ENCODE measurements around the gene IL27RA.

IL27RA gene

GRCh38 chr19:14093117-14093823 lies 61.7 kb downstream of the IL27RA start:
- H3K9me3 ChIP-seq (ENCODE audit: control insufficient read depth in 1 of 2, low read length in 2 of 2), result peaks cover 6 to 8% of the 10 kb centered on the region in 2 donors
- H3K4me1 ChIP-seq (ENCODE audit: control insufficient read depth in 1 of 2, insufficient read depth in 2 of 2, low read length in 2 of 2), result peaks cover 0 to 16% of the 10 kb centered on the region in 2 donors
- no peak overlapping the region for H3K27ac ChIP-seq (ENCODE audit: low read length)
- H3K27me3 ChIP-seq (ENCODE audit: low read depth, low read length), result no peaks in the 10 kb centered on the region
- peaks cover 16 to 21% of the 10 kb centered on the region in 2 donors for H3K36me3 ChIP-seq (ENCODE audit: control insufficient read depth in 1 of 2, insufficient read depth in 2 of 2, low read length in 2 of 2)
- no peak overlapping the region for H3K4me3 ChIP-seq (ENCODE audit: low read depth in 1 of 2, low read length in 2 of 2)

GRCh38 chr19:14094854-14095253 lies 63.3 kb downstream of the IL27RA start:
- peaks cover 6 to 8% of the 10 kb centered on the region in 2 donors for H3K9me3 ChIP-seq (ENCODE audit: control insufficient read depth in 1 of 2, low read length in 2 of 2)
- peaks cover 16 to 19% of the 10 kb centered on the region in 2 donors for H3K36me3 ChIP-seq (ENCODE audit: control insufficient read depth in 1 of 2, insufficient read depth in 2 of 2, low read length in 2 of 2)
- peaks cover 0 to 7% of the 10 kb centered on the region in 2 donors for H3K4me1 ChIP-seq (ENCODE audit: control insufficient read depth in 1 of 2, insufficient read depth in 2 of 2, low read length in 2 of 2)
- H3K27me3 ChIP-seq (ENCODE audit: low read depth, low read length), result no peaks in the 10 kb centered on the region
- H3K27ac ChIP-seq (ENCODE audit: low read length), result no peak overlapping the region
- H3K4me3 ChIP-seq (ENCODE audit: low read depth in 1 of 2, low read length in 2 of 2), result no peak overlapping the region

GRCh38 chr19:14096272-14096992 lies 64.9 kb downstream of the IL27RA start:
- peaks cover 6 to 8% of the 10 kb centered on the region in 2 donors for H3K9me3 ChIP-seq (ENCODE audit: control insufficient read depth in 1 of 2, low read length in 2 of 2)
- H3K27ac ChIP-seq (ENCODE audit: low read length), result no peak overlapping the region
- peaks cover 25 to 32% of the 10 kb centered on the region in 2 donors for H3K36me3 ChIP-seq (ENCODE audit: control insufficient read depth in 1 of 2, insufficient read depth in 2 of 2, low read length in 2 of 2)
- H3K27me3 ChIP-seq (ENCODE audit: low read depth, low read length), result no peaks in the 10 kb centered on the region
- H3K4me1 ChIP-seq (ENCODE audit: control insufficient read depth in 1 of 2, insufficient read depth in 2 of 2, low read length in 2 of 2), result peaks cover 0 to 7% of the 10 kb centered on the region in 2 donors
- no peak overlapping the region for H3K4me3 ChIP-seq (ENCODE audit: low read depth in 1 of 2, low read length in 2 of 2)

DNA sequence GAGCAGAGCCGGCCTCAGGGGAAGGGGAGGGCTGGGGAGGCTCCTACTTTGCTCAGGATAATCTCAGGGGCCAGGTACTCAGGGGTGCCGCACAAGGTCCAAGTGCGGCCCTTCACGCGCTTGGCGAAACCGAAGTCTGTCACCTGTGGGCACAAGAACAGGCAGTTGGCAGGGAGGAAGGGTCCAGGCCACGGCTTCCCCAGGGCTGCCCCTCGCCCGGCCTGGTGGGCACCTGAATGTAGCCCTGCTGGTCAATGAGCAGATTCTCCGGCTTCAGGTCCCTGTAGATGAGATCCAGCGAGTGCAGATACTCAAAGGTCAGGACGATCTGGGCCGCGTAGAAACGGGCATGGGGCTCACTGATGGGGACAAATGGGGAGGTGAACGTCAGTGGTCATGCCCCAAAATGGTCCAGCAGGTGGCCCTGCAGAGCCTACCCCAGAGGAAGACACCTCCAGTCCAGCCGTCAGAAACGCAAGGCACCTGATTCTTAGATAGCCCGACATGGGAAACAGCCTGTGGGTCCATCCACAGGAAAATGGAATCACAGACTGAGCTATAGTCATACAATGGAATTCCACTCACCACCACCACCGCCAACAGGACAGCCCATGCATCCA lies 66.1 kb downstream of the IL27RA start:
- H3K9me3 ChIP-seq (ENCODE audit: control insufficient read depth in 1 of 2, low read length in 2 of 2), result peaks cover 6 to 8% of the 10 kb centered on the region in 2 donors
- peaks cover 31 to 39% of the 10 kb centered on the region in 2 donors for H3K36me3 ChIP-seq (ENCODE audit: control insufficient read depth in 1 of 2, insufficient read depth in 2 of 2, low read length in 2 of 2)
- no peak overlapping the region for H3K27ac ChIP-seq (ENCODE audit: low read length)
- no peaks in the 10 kb centered on the region for H3K4me1 ChIP-seq (ENCODE audit: control insufficient read depth in 1 of 2, insufficient read depth in 2 of 2, low read length in 2 of 2)
- no peak overlapping the region for H3K4me3 ChIP-seq (ENCODE audit: low read depth in 1 of 2, low read length in 2 of 2)
- no peaks in the 10 kb centered on the region for H3K27me3 ChIP-seq (ENCODE audit: low read depth, low read length)

DNA sequence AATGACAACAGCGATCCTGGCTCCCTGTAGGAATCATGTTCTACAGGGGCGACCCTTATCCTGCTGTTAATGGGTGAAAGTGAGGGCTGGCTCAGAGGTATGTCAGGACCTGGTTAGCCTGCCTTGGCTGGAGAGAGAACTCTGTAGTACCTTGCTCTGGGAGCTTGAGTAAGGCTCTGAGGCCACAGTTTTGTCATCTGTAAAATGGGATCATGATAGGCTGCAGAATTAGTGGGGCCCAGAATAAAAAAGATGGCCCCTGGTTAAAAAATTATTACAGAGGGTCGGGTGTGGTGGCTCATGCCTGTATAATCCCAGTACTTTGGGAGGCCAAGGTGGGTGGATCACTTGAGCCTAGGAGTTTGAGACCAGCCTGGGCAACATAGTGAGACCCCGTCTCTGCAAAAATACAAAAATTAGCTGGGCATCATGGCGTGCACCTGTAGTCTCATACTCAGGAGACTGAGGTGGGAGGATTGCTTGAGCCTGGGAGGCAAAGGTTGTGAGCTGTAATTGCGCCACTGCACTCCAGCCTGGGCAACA lies 69.5 kb downstream of the IL27RA start:
- H3K4me1 ChIP-seq (ENCODE audit: control insufficient read depth in 1 of 2, insufficient read depth in 2 of 2, low read length in 2 of 2), result no peaks in the 10 kb centered on the region
- no peak overlapping the region for H3K27ac ChIP-seq (ENCODE audit: low read length)
- H3K4me3 ChIP-seq (ENCODE audit: low read depth in 1 of 2, low read length in 2 of 2), result no peak overlapping the region
- H3K36me3 ChIP-seq (ENCODE audit: control insufficient read depth in 1 of 2, insufficient read depth in 2 of 2, low read length in 2 of 2), result peaks cover 40 to 60% of the 10 kb centered on the region in 2 donors
- H3K9me3 ChIP-seq (ENCODE audit: control insufficient read depth in 1 of 2, low read length in 2 of 2), result no peaks in the 10 kb centered on the region
- no peaks in the 10 kb centered on the region for H3K27me3 ChIP-seq (ENCODE audit: low read depth, low read length)

DNA sequence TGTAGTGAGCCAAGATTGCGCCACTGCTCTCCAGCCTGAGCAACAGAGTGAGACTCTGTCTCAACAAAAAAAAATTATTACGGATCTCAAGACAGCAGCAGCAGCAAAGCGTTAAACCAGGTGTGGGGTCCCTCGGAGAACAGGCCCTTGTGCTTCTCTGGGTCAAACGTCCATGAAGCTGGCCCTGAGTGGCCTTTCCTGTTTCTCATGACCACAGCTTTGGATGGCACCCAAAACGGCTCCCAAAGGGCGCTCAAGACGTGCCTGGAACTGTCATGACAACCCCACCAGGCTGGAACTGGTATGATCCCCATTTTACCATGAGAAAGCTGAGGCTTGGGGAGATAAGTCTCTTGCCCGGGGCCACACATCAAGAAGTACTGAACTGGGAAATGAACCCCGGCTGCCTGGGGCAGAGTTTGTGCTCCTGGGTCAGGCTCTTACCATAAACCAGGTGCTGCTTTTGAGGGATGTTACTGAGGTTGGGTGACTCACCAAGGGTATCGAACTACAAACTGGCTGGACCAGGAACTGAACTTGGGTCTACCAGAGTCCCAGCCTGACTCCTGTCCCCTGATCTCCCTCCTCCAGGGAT lies 70.6 kb downstream of the IL27RA start:
- H3K4me3 ChIP-seq (ENCODE audit: low read depth in 1 of 2, low read length in 2 of 2), result no peak overlapping the region
- H3K4me1 ChIP-seq (ENCODE audit: control insufficient read depth in 1 of 2, insufficient read depth in 2 of 2, low read length in 2 of 2), result peaks cover 0 to under 1% of the 10 kb centered on the region in 2 donors
- no peak overlapping the region for H3K27ac ChIP-seq (ENCODE audit: low read length)
- no peaks in the 10 kb centered on the region for H3K27me3 ChIP-seq (ENCODE audit: low read depth, low read length)
- no peaks in the 10 kb centered on the region for H3K9me3 ChIP-seq (ENCODE audit: control insufficient read depth in 1 of 2, low read length in 2 of 2)
- peaks cover 31 to 58% of the 10 kb centered on the region in 2 donors for H3K36me3 ChIP-seq (ENCODE audit: control insufficient read depth in 1 of 2, insufficient read depth in 2 of 2, low read length in 2 of 2)

DNA sequence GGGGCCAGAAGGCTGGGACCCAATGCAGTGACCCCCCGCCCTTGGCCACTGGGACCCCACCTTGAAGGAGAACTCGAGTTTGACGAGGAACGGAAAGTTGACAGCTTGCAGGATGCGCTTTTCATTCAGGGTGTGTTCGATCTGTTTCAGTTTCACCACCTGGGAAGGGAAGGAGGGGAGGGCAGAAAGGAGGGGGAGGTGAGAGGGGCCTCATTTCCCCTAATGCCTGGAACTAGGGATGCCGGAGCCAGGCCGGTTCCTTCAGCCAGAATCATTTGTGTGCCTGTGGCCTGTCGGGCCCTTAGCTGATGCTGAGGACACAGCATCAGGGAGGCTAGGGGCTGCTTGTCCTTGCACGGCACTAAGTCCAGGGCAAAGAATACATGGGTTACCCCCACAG lies 71.2 kb downstream of the IL27RA start:
- peaks cover 27 to 53% of the 10 kb centered on the region in 2 donors for H3K36me3 ChIP-seq (ENCODE audit: control insufficient read depth in 1 of 2, insufficient read depth in 2 of 2, low read length in 2 of 2)
- H3K9me3 ChIP-seq (ENCODE audit: control insufficient read depth in 1 of 2, low read length in 2 of 2), result no peaks in the 10 kb centered on the region
- peaks cover 0 to 6% of the 10 kb centered on the region in 2 donors for H3K4me1 ChIP-seq (ENCODE audit: control insufficient read depth in 1 of 2, insufficient read depth in 2 of 2, low read length in 2 of 2)
- H3K4me3 ChIP-seq (ENCODE audit: low read depth in 1 of 2, low read length in 2 of 2), result no peak overlapping the region
- H3K27ac ChIP-seq (ENCODE audit: low read length), result no peak overlapping the region
- H3K27me3 ChIP-seq (ENCODE audit: low read depth, low read length), result no peaks in the 10 kb centered on the region
